ENCODE results near the gene STAB2. TPM values are rescaled to one million over a fixed set of nuclear protein-coding genes. Genes with fewer than 3 reads are reported as not detected.

Gene STAB2
- total and polyA plus RNA-seq, 4 donors: 0.10 to 1.5 (median 0.58) TPM

DNA sequence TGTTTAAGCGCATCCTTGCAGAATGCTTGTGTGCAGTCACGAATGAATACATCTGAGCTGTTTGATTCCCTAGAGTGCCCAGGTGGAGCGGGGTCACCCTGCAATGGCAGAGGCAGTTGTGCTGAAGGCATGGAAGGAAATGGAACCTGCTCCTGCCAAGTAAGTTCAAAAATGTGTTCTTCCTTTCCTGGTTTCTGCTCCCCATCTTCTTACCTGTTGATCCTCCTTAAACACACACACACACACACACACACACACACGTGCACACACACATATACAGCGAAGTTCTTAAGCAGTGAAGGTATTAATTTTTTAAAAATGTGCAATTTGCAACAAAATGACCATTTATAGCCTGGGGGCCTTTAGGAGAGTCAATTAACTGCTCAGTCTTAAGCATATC, 33.3 kb downstream of the STAB2 start:
- WGBS (ENCODE audit: insufficient coverage): 94% methylated on average over 3 of the region's 5 CpGs
- H3K27me3 ChIP-seq (ENCODE audit: control insufficient read depth, insufficient read depth, low read length): no peaks in the 10 kb centered on the region
- H3K27ac ChIP-seq (ENCODE audit: low read depth, low read length): no peak overlapping the region
- H3K4me3 ChIP-seq (ENCODE audit: low read depth, low read length): no peak overlapping the region
- H3K36me3 ChIP-seq (ENCODE audit: control insufficient read depth, insufficient read depth, low read length): no peaks in the 10 kb centered on the region
- no peaks in the 10 kb centered on the region for H3K9me3 ChIP-seq (ENCODE audit: control insufficient read depth, insufficient read depth, low read length)
- no peaks in the 10 kb centered on the region for H3K4me1 ChIP-seq (ENCODE audit: control insufficient read depth, insufficient read depth, low read length)
- DNase-seq (ENCODE audit: low read depth in 4 of 6, low spot score in 6 of 6): no peak

DNA sequence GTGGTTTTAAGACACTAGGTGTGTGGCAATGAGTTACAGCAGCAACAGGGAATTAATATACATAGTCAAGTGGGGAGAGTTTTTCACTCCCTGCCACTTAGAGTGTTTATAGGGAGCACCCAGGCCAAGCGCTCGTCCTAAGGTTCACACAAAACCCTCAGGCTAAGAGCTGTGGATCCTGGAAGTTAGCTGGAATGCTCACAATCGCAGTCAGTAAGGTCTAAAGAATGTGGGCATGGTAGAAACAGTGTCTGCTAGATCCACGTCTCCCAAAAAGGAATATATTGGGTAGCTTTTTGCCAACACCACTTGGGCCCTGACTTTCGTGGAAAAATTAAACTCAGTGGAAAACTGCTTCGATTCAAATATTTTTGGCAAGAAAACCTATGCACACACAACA, 36.6 kb downstream of the STAB2 start:
- Histone ChIP-seq H3K36me3 (ENCODE audit: control insufficient read depth, insufficient read depth, low read length) (no peaks in the 10 kb centered on the region), H3K4me1 (ENCODE audit: control insufficient read depth, insufficient read depth, low read length) (peaks cover 13% of the 10 kb centered on the region), H3K9me3 (ENCODE audit: control insufficient read depth, insufficient read depth, low read length) (no peaks in the 10 kb centered on the region), H3K27me3 (ENCODE audit: control insufficient read depth, insufficient read depth, low read length) (no peaks in the 10 kb centered on the region), H3K27ac (ENCODE audit: low read depth, low read length) (no peak overlapping the region), H3K4me3 (ENCODE audit: low read depth, low read length) (no peak overlapping the region)
- 96% methylated on average over 4 of the region's 6 CpGs for WGBS (ENCODE audit: insufficient coverage)
- DNase-seq (ENCODE audit: low read depth in 4 of 6, low spot score in 6 of 6): no peak

DNA sequence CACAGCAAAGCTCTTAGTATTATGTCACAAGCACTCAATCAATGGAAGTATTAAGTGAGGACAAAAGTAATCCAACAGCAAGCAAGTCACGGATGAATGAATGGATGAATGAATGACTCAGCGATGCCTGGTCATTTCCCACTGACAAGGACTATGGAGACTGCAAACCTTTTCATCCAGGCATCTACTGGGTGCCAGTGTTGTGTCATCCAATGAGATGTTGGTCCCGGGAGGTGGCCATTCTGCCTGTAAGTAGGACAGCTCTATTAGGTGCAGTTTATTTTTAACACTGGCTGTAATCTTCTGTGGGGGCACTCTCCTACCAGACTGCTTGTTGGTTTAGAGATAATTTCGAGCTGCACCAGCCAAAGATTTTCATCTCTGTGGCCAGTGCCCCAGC, 39.4 kb downstream of the STAB2 start:
- Histone ChIP-seq H3K36me3 (ENCODE audit: control insufficient read depth, insufficient read depth, low read length) (no peaks in the 10 kb centered on the region), H3K4me3 (ENCODE audit: low read depth, low read length) (no peak overlapping the region), H3K9me3 (ENCODE audit: control insufficient read depth, insufficient read depth, low read length) (no peaks in the 10 kb centered on the region), H3K27ac (ENCODE audit: low read depth, low read length) (no peak overlapping the region), H3K27me3 (ENCODE audit: control insufficient read depth, insufficient read depth, low read length) (no peaks in the 10 kb centered on the region), H3K4me1 (ENCODE audit: control insufficient read depth, insufficient read depth, low read length) (peaks cover 13% of the 10 kb centered on the region)
- 48% methylated on average over 4 of the region's 4 CpGs for WGBS (ENCODE audit: insufficient coverage)
- peak in 3 of 6 donors; percentile 38 to 89 (median 69) for DNase-seq (ENCODE audit: low read depth in 4 of 6, low spot score in 6 of 6)

DNA sequence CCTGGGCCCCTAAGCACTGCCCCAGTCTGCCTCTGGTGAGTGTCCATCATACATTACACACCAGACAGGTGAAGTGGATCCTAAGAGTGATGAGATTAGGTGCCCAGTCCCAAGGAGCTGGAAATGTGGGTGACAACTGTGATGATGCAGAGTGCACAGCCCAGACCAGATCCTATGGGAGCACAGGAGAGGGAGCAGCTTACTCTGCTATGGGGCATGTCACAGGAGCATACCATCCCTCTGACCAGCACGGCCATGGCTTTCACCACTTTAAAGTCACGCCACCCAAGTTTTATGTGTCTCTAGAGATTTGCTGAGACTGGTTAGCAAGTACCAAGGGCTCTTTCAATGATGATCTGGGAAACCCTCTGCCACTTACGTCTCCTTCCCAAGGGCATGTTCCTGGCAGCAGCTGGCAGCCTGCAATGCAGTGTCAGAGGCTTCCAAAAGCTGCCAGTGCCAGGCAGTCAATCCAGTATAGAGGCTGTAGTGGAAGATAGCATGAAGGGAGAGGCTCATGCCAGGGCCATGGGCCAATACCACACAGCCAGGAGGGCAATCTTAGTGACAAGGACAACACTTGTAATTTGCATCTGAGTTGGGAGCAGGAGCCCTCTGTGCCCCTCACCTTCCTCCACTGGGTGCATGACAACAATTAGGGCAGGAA, 40.2 kb downstream of the STAB2 start:
- H3K36me3 ChIP-seq (ENCODE audit: control insufficient read depth, insufficient read depth, low read length): no peaks in the 10 kb centered on the region
- no peaks in the 10 kb centered on the region for H3K9me3 ChIP-seq (ENCODE audit: control insufficient read depth, insufficient read depth, low read length)
- H3K4me3 ChIP-seq (ENCODE audit: low read depth, low read length): no peak overlapping the region
- WGBS (ENCODE audit: insufficient coverage): 60% methylated on average over 3 of the region's 3 CpGs
- DNase-seq (ENCODE audit: low read depth in 4 of 6, low spot score in 6 of 6): peak in 2 of 6 donors; percentile 42 to 67
- peaks cover 13% of the 10 kb centered on the region for H3K4me1 ChIP-seq (ENCODE audit: control insufficient read depth, insufficient read depth, low read length)
- no peak overlapping the region for H3K27ac ChIP-seq (ENCODE audit: low read depth, low read length)
- H3K27me3 ChIP-seq (ENCODE audit: control insufficient read depth, insufficient read depth, low read length): no peaks in the 10 kb centered on the region

DNA sequence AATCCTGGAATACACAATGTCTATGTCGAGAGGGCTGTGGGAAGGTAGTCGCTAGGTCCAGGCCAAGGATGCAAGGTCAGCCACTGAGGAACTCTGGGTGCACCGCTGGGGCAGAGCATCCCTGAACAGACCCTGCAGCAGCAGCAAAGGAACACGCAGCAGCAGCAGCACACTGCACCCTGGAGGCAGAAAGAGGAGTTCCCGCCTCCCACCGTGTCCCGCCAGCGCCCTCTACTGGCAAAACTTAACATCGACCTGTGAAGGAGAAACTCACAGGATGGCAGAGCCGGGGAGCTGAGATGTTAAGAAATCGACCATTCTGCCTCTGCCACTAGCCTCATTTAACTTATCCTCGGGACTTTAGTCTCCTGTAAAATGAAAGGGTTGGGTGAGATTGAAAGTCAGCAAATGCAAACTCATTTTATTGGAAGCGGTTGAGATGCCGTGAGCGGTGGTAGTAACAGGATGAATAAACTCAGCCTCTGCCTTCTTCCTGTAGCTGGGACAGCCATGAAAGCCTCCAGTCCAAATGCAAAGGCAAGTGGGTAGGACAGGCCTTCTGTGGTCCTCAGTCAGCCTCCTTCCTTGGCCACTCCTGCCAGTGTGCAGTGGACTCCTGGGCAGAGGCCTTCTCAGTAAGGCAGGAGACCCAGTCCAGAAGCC, 45.6 kb downstream of the STAB2 start:
- H3K36me3 ChIP-seq (ENCODE audit: control insufficient read depth, insufficient read depth, low read length): no peaks in the 10 kb centered on the region
- H3K4me3 ChIP-seq (ENCODE audit: low read depth, low read length): no peak overlapping the region
- H3K4me1 ChIP-seq (ENCODE audit: control insufficient read depth, insufficient read depth, low read length): peaks cover under 1% of the 10 kb centered on the region
- H3K27me3 ChIP-seq (ENCODE audit: control insufficient read depth, insufficient read depth, low read length): no peaks in the 10 kb centered on the region
- H3K9me3 ChIP-seq (ENCODE audit: control insufficient read depth, insufficient read depth, low read length): no peaks in the 10 kb centered on the region
- DNase-seq (ENCODE audit: low read depth in 4 of 6, low spot score in 6 of 6): peak in 1 of 6 donors; percentile 46
- 57% methylated on average over 7 of the region's 15 CpGs for WGBS (ENCODE audit: insufficient coverage)
- no peak overlapping the region for H3K27ac ChIP-seq (ENCODE audit: low read depth, low read length)

DNA sequence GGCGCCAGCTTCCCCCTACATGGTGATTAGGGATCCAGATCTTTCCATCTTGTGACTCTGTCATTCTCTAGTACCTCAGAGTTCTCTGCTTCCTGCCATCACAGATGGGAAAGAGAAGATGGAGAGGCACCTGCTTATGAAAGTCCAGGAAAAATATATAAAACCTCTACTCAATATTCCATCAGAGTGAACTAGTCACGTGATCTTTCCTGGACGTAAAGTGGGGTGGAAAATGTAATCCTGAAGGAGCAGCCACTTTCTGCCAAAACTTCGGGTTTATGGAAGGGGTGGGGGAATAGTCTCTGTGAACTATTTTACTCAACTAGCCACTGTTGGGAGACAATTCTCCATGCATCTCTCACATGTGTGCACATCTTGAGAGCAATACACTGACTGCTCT, 47.7 kb downstream of the STAB2 start:
- Histone ChIP-seq H3K4me1 (ENCODE audit: control insufficient read depth, insufficient read depth, low read length) (no peaks in the 10 kb centered on the region), H3K4me3 (ENCODE audit: low read depth, low read length) (no peak overlapping the region), H3K27me3 (ENCODE audit: control insufficient read depth, insufficient read depth, low read length) (no peaks in the 10 kb centered on the region), H3K27ac (ENCODE audit: low read depth, low read length) (no peak overlapping the region), H3K36me3 (ENCODE audit: control insufficient read depth, insufficient read depth, low read length) (no peaks in the 10 kb centered on the region), H3K9me3 (ENCODE audit: control insufficient read depth, insufficient read depth, low read length) (no peaks in the 10 kb centered on the region)
- no peak for DNase-seq (ENCODE audit: low read depth in 4 of 6, low spot score in 6 of 6)
- no CpG with 5 or more reads among the region's 4 CpGs for WGBS (ENCODE audit: insufficient coverage)

DNA sequence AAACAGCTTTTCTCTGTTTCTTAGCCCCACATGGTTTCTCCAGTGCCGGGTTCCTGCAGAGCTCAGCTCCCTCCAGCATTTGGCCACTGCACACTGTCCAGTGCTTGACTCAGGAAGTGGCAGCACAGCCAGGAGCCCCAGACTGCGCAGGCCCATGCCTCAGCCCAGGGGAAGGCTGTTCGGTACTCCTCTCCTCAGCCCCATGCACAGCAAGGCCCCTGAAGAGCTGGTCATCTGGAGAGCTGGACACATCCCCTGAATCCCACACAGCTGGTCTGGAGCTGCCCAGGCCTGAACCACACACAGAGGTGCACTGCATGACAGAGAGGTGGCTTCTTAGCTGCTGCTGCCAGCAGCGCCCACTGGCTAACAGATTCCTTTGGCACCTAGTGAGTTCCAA, 48.3 kb downstream of the STAB2 start:
- WGBS (ENCODE audit: insufficient coverage): 95% methylated on average over 4 of the region's 4 CpGs
- no peak for DNase-seq (ENCODE audit: low read depth in 4 of 6, low spot score in 6 of 6)
- no peaks in the 10 kb centered on the region for H3K4me1 ChIP-seq (ENCODE audit: control insufficient read depth, insufficient read depth, low read length)

DNA sequence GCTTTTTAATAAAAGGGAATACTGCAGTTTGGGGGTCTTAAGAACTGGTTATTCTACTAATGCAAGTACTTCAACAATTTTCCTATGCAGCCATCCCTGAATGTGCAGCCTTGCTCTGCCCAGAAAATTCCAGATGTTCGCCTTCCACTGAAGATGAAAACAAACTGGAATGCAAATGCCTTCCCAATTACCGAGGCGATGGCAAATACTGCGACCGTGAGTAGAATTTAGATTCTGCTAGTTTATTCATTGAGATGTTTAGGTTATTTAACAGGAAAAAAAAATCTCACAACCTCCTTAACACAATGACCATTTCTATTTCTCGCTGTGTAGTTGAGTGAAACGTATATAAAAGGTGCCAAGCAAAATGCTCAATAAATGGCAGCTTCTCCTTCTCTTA, 49.9 kb downstream of the STAB2 start:
- DNase-seq (ENCODE audit: low read depth in 4 of 6, low spot score in 6 of 6): peak in 3 of 6 donors; percentile 39 to 86 (median 74)
- Histone ChIP-seq H3K4me1 (ENCODE audit: control insufficient read depth, insufficient read depth, low read length) (no peaks in the 10 kb centered on the region), H3K27ac (ENCODE audit: low read depth, low read length) (no peak overlapping the region), H3K4me3 (ENCODE audit: low read depth, low read length) (no peak overlapping the region), H3K9me3 (ENCODE audit: control insufficient read depth, insufficient read depth, low read length) (no peaks in the 10 kb centered on the region), H3K36me3 (ENCODE audit: control insufficient read depth, insufficient read depth, low read length) (no peaks in the 10 kb centered on the region), H3K27me3 (ENCODE audit: control insufficient read depth, insufficient read depth, low read length) (no peaks in the 10 kb centered on the region)
- WGBS (ENCODE audit: insufficient coverage): 20% methylated on average over 1 of the region's 7 CpGs

More for the DNA sequence above, 48.3 kb downstream of the STAB2 start:
- H3K9me3 ChIP-seq (ENCODE audit: control insufficient read depth, insufficient read depth, low read length): no peaks in the 10 kb centered on the region
- no peaks in the 10 kb centered on the region for H3K27me3 ChIP-seq (ENCODE audit: control insufficient read depth, insufficient read depth, low read length)
- H3K4me3 ChIP-seq (ENCODE audit: low read depth, low read length): no peak overlapping the region
- no peaks in the 10 kb centered on the region for H3K36me3 ChIP-seq (ENCODE audit: control insufficient read depth, insufficient read depth, low read length)
- no peak overlapping the region for H3K27ac ChIP-seq (ENCODE audit: low read depth, low read length)

DNA sequence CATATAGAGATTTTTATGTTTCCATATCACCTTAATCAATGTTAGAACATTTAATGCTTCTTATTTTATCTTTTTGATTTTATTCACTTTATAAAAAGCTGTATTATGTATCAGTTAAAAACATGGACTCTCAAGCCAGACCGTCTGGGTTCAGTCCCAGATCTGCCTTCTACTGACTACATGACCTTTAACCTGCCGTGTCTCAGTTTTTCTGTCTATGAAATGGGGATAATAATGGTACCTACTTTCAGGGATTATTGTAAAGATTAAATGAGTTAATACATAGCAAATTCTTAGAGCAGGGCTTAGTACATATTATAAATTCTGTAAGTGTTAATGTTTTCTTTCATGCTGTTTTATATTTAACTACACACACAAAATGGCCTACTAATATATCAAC, 50.4 kb downstream of the STAB2 start:
- H3K4me3 ChIP-seq (ENCODE audit: low read depth, low read length): no peak overlapping the region

DNA sequence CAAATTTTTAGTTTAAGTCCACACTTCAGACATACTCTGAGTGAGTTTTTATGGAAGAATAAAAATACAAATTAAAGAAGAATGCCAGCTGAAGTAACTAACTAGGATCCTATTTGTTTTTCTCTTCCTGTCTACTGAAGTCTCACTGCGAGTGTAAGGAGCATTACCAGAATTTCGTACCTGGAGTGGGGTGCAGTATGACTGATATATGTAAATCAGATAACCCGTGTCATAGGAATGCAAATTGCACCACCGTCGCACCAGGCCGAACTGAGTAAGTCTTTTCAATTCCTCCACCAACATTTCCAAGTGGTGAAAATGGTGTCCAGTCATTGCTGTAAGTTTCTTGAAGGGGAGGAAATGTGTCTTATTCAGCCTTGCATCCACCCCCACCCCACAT, 52.9 kb downstream of the STAB2 start:
- WGBS (ENCODE audit: insufficient coverage): no CpG with 5 or more reads among the region's 6 CpGs

More for the DNA sequence above, 50.4 kb downstream of the STAB2 start:
- no peak for DNase-seq (ENCODE audit: low read depth in 4 of 6, low spot score in 6 of 6)
- Histone ChIP-seq H3K9me3 (ENCODE audit: control insufficient read depth, insufficient read depth, low read length) (no peaks in the 10 kb centered on the region), H3K4me1 (ENCODE audit: control insufficient read depth, insufficient read depth, low read length) (no peaks in the 10 kb centered on the region), H3K27me3 (ENCODE audit: control insufficient read depth, insufficient read depth, low read length) (no peaks in the 10 kb centered on the region), H3K27ac (ENCODE audit: low read depth, low read length) (no peak overlapping the region), H3K36me3 (ENCODE audit: control insufficient read depth, insufficient read depth, low read length) (no peaks in the 10 kb centered on the region)
- no CpG with 5 or more reads among the region's 2 CpGs for whole genome bisulfite sequencing (ENCODE audit: insufficient coverage)

More for the DNA sequence above, 52.9 kb downstream of the STAB2 start:
- DNase-seq (ENCODE audit: low read depth in 4 of 6, low spot score in 6 of 6): no peak
- Histone ChIP-seq H3K4me1 (ENCODE audit: control insufficient read depth, insufficient read depth, low read length) (no peaks in the 10 kb centered on the region), H3K4me3 (ENCODE audit: low read depth, low read length) (no peak overlapping the region), H3K36me3 (ENCODE audit: control insufficient read depth, insufficient read depth, low read length) (no peaks in the 10 kb centered on the region), H3K27ac (ENCODE audit: low read depth, low read length) (no peak overlapping the region), H3K9me3 (ENCODE audit: control insufficient read depth, insufficient read depth, low read length) (no peaks in the 10 kb centered on the region), H3K27me3 (ENCODE audit: control insufficient read depth, insufficient read depth, low read length) (no peaks in the 10 kb centered on the region)

Measured in spinal cord (tissue), 10 donors.